NCI-H1048 (cell line): ENCODE results near the gene ZNF514.
"Not testable (repeated sequence)": the region's sequence is repeated elsewhere in the genome, so short reads cannot be mapped to it uniquely, and the experiment has no call there.

Source experiments
- DNase-seq: peaks from one replicate; lab custom pipeline; 2025; lab: John Stamatoyannopoulos, UW

ZNF514 gene

GRCh38 chr2:95138702-95139101 lies 20.9 kb downstream of the ZNF514 start:
- no peak for DNase-seq

- DNase-seq, result no peak
Measured at GRCh38 chr2:95122197-95122551, 37.5 kb downstream of the ZNF514 start.

DNA sequence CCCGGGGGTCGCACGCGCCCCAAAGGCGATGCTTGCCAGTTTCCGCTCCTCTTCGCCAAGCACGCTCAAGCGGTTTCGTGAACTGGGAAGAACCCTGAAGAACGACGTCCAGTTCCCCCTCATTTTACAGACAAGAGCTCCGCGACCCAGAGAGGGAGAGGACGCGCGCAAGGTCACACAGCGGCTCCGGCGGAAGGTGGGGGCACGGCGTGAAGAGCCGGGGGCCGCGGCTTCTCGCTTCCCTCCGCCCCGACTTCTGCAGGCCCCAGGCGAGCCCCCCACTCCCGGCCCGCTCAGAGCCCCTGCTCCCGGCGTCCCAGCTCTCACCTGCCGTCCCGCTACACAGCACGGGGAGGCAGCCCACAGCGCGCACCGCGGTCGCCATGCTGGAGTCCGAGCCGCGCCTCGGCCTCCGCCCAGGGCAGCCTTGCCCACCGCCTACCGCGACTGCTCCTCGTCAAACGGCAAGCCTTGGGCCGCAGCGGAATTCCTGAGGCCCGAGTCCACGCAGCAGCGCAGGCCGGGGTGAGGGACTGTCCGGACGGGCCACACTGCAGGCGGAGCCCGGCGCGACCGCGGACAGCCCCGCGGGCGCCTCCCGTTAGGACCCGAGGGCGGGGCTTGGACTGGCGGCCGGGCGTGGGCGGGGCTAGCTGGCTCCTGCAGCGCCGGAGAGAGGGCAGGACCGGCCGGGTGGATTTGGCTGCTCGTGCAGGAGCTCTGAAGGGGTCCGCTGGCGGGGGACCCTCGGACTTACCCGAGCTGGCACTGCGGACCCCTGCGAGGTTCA lies 38.0 kb downstream of the ZNF514 start, which contains the start of gene MRPS5:
MRPS5 (minus strand) TSS at position 402 of the 790 bp plus-strand sequence; CDS start at position 385, 17 bp downstream.
- DNase-seq, result peak; percentile 52

GRCh38 chr2:95121093-95121406 lies 38.6 kb downstream of the ZNF514 start:
- DNase-seq, result no peak

DNA sequence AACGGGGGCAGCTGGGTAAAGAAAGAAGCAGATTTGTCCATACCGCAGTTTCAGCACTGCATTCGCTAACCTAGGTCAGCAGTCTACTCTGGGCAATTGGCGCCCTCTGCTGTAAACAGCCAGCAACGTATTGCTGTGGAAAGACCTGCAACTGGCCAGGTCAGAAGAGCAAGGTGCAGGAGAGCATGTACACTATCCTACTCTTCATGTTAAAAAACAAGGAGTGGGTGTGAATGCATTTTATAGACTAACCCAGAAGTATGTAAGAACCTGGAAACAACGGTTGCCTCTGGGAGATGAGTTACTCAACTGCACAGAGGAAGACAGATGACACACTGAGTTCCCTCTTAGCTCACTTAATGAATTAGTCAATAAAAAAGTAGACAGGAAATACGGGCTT lies 44.2 kb downstream of the ZNF514 start:
- DNase-seq, result peak; percentile 20

- no peak for DNase-seq
Measured at GRCh38 chr2:95113464-95113863, 46.2 kb downstream of the ZNF514 start.

DNA sequence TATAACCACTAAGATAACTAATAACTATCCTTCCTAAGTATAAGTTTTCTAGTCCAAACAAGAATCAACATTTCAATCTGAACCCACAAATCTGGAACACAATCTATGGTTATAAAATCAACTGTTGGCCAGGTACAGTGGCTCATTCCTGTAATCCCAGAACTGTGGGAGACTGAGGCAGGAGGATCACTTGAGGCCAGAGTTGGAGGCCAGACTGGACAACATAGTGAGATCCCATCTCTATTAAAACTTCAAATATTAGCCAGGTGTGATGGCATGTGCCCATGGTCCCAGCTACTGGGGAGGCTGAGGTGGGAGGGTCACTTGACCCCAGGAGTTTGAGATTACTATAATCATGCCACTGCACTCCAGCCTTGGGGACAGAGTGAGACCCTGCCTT lies 49.3 kb downstream of the ZNF514 start:
- DNase-seq, result no peak

DNA sequence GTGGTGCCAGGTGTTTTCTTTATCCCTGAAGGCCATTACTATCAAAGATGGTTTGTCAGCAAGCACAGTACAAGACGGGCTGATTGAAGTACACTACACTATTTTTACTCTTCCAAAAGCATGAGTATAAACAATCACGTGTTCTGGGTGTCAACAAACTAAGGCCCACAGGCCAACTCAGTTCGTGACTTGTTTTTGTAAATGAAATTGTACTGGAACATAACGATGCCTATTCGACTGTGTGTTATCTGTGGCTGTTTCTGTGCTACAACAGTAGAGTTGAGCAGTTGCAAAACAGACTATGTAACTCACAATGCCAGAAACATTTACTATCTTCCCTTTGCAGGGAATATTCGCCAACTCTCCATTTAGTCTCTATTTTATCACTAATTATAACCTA lies 50.4 kb downstream of the ZNF514 start:
- DNase-seq, result no peak

- DNase-seq, result no peak
Measured at GRCh38 chr2:95106081-95106480, 53.6 kb downstream of the ZNF514 start.

GRCh38 chr2:95104606-95105005 lies 55.0 kb downstream of the ZNF514 start:
- DNase-seq, result no peak

GRCh38 chr2:95099910-95100309 lies 59.7 kb downstream of the ZNF514 start:
- no peak for DNase-seq

GRCh38 chr2:95098273-95098672 lies 61.4 kb downstream of the ZNF514 start:
- not testable (repeated sequence) for DNase-seq
